ENCODE results near the gene CCT5.
"Not testable (repeated sequence)": the region's sequence is repeated elsewhere in the genome, so short reads cannot be mapped to it uniquely, and the experiment has no call there.

Gene CCT5

GRCh38 chr5:10243660-10244240 lies 6.3 kb upstream of the CCT5 start:
- no peak overlapping the region for H3K4me3 ChIP-seq (replicated peaks; ENCODE audit: low read depth, low read length)
- DNase-seq (ENCODE audit: extremely low read depth, low read depth) = no peak
- TF ChIP-seq CTCF (IDR thresholded peaks at IDR 0.05; ENCODE audit: low read depth, low read length, missing control alignments) = no peak

- no peak overlapping the region for H3K4me3 ChIP-seq (replicated peaks; ENCODE audit: low read depth, low read length)
- no peak for TF ChIP-seq CTCF (IDR thresholded peaks at IDR 0.05; ENCODE audit: low read depth, low read length, missing control alignments)
- DNase-seq (ENCODE audit: extremely low read depth, low read depth) = no peak
These were observed 5.6 kb upstream of the CCT5 start for GRCh38 chr5:10244342-10244944.

- no peak overlapping the region for H3K4me3 ChIP-seq (replicated peaks; ENCODE audit: low read depth, low read length)
- TF ChIP-seq CTCF (IDR thresholded peaks at IDR 0.05; ENCODE audit: low read depth, low read length, missing control alignments) = no peak
- no peak for DNase-seq (ENCODE audit: extremely low read depth, low read depth)
These were observed 3.3 kb upstream of the CCT5 start for GRCh38 chr5:10246761-10247160.

- not testable (repeated sequence) for DNase-seq (ENCODE audit: extremely low read depth, low read depth); H3K4me3 ChIP-seq (replicated peaks; ENCODE audit: low read depth, low read length)
These were observed 2.9 kb upstream of the CCT5 start for GRCh38 chr5:10247217-10247616.

- H3K4me3 ChIP-seq (replicated peaks; ENCODE audit: low read depth, low read length) = peak overlapping the region; percentile 100
- no peak for DNase-seq (ENCODE audit: extremely low read depth, low read depth)
- no peak for TF ChIP-seq CTCF (IDR thresholded peaks at IDR 0.05; ENCODE audit: low read depth, low read length, missing control alignments)
These were observed 1.5 kb upstream of the CCT5 start for GRCh38 chr5:10248378-10249260.

- TF ChIP-seq CTCF (IDR thresholded peaks at IDR 0.05; ENCODE audit: low read depth, low read length, missing control alignments) = no peak
- DNase-seq (ENCODE audit: extremely low read depth, low read depth) = no peak
- H3K4me3 ChIP-seq (replicated peaks; ENCODE audit: low read depth, low read length) = peak overlapping the region; percentile 100
These were observed 761 bp downstream of the CCT5 start for GRCh38 chr5:10250806-10251276.

GRCh38 chr5:10251405-10251804 lies 1.3 kb downstream of the CCT5 start:
- H3K4me3 ChIP-seq (replicated peaks; ENCODE audit: low read depth, low read length) = peak overlapping the region; percentile 100
- no peak for TF ChIP-seq CTCF (IDR thresholded peaks at IDR 0.05; ENCODE audit: low read depth, low read length, missing control alignments)
- no peak for DNase-seq (ENCODE audit: extremely low read depth, low read depth)
